GM21717 (cell line): ENCODE data around the gene KEAP1.
"Not testable (repeated sequence)": the region's sequence is repeated elsewhere in the genome, so short reads cannot be mapped to it uniquely, and the experiment has no call there.

Source experiments
- ATAC-seq: cut with Tn5 transposase; IDR thresholded peaks from one replicate; pipeline ENCODE4 v1.9.1; 2021; ENCODE audit warnings: mild to moderate bottlenecking, moderate library complexity; ENCODE audit not compliant: unreplicated experiment

Gene KEAP1

DNA sequence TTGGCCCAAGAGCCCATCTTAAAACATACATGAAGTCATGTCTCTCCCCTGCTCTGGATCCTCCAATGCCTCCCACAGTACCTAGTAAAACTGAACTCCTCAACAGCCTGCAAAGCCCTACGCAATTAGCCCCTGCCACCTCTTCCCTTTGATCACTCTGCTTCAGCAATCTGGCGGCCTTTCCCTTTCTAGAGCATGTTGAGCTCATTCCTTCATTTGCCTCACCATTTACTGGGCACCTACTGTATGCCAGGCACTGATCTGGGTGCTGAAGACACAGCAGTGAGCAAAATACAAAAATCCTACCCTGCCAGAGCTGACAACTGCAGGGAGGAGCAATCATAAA lies 2.9 kb downstream of the KEAP1 start:
- ATAC-seq = no peak

DNA sequence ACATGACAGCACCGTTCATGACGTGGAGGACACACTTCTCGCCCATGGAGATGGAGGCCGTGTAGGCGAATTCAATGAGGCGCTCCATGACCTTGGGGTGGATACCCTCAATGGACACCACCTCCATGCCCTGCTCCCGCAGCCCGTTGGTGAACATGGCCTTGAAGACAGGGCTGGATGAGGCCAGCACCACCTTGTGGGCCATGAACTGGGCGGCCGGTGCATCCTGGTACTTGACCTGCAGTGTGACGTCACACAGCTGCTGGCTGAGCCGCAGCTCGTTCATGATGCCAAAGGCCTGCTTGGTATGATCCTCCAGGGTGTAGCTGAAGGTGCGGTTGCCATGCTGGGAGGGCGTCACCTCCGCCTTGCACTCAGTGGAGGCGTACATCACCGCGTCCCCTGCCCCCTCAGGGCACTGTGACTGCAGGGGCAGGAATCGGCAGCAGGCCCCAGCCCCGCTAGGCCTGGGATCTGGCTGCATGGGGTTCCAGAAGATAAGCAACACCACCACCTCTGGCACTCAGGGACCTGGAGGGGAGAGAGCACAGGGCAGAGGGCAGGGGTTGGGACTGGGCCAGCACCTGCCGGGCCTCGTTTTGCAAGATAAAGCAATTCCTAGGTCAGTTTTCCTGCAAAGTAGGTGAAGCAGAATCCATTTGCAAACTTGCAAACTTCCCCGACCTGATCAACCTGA lies 3.5 kb downstream of the KEAP1 start:
- no peak for ATAC-seq

DNA sequence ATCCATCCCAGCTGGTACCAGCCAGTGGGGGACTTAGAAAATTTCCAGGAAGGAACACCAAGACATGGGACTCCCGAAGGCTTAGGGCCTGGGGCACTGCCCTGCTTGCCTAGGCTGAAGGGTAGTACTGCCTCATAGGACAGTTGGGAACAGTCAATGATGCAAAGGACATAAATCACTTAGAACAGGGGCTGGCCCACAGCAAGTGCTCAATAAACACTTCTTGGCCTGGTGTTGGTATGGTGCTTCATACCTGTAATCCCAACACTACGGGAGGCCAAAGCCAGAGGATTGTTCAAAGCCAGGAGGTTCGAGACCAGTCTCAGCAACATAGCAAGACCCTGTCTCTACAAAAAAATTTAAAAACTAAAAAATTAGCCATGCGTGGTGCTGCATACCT lies 5.8 kb downstream of the KEAP1 start:
- ATAC-seq = no peak

DNA sequence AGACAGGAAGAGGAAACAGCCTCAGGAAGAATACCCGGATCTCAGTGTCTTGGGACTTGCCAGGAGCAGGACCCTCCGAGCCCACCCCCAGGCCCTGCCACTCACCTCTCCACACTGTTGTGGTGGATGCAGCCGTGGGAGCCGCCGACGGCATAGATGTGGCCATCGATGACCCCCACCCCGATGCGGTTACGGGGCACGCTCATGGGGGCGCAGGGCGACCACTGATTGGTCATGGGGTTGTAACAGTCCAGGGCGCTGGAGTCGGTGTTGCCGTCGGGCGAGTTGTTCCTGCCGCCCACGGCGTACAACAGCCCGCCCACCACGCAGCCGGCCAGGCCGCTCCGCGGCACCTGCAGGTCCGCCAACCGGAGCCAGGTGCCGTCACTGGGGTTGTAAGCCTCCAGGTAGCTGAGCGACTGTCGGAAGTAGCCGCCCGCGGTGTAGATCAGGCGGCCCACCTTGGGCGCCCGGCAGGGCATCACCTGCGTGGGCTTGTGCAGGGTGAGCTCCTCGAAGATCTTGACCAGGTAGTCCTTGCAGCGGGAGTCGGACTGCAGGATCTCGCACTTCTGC lies 11.6 kb downstream of the KEAP1 start:
- no peak for ATAC-seq

DNA sequence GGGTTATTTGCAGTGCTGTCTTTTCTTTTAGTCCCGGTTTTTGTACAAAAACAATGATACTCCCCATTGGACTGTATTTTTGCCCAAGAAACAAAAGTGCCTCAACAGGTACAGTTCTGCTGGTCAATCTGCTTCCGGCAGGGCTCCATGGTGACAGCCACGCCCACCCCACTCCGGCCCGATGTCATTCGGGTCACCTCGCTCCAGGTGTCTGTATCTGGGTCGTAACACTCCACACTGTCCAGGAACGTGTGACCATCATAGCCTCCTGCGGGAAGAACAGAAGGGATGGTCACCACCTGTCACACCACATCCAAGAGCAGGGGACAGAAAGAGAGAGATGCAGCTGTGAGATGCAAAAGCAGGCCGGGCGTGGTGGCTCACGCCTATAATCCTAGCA lies 16.6 kb downstream of the KEAP1 start:
- ATAC-seq = no peak

DNA sequence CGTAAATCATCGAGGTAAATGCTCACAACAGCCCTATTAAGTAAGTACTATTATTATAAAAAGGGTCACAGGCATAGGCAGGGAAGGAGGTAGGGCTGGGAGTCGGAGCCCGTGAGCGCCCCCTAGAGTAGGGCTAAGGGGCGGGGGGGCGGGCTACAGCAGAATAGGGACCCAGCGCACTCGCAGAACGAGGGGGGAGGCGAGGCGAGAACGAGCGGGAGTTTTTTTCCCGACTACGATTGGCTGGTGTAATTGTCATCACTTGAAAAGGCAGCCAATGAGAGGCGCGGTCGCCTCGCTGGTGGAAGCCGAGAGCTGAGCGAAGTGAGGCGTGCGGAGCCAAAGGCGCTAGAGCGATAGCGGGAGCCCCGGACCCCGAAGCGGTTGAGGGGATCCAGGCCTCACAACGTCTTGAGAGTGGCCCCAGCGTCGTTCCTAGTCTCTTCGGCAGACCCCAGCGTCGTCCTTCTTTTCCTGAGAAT lies 24.2 kb downstream of the KEAP1 start:
- ATAC-seq = no peak

DNA sequence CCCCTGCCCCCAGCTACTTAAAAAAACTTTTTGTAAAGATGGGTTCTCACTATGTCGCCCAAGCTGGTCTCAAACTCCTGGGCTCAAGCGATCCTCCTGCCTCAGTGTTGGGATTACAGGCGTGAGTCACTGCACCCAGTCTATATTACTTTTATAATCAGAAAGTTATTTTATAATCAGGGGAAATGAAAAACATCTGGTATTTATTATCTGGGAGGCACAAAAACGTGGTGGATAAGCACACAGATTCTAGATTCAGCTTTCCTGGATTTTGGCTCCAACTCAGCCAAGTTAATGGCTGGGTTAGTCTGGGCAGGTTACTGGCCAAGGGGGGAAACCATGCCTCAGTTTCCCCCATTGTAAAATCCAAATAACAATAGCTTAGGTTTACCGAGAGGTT lies 24.7 kb downstream of the KEAP1 start:
- no peak for ATAC-seq

DNA sequence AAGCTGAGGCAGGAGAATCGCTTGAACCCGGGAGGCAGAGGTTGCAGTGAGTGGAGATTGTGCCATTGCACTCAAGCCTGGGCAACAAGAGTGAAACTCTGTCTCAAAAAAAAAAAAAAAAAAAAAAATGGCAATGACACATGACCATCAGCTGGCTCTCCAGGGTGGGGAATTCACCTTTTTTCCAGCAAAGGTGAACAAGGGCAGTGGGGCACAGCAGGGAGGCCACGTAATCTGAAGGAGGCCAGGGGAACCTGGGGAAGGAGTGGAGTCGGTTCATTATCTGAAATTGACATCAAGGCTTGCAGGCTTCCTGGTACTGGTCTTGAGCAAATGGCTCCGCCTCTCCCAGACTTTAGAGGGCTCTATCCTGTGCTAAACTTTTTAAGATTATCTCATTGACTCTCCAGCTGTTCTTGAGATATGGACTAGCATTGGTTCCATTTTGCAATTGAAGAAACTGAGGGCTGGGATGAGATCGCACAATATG lies 28.1 kb downstream of the KEAP1 start:
- no peak for ATAC-seq

DNA sequence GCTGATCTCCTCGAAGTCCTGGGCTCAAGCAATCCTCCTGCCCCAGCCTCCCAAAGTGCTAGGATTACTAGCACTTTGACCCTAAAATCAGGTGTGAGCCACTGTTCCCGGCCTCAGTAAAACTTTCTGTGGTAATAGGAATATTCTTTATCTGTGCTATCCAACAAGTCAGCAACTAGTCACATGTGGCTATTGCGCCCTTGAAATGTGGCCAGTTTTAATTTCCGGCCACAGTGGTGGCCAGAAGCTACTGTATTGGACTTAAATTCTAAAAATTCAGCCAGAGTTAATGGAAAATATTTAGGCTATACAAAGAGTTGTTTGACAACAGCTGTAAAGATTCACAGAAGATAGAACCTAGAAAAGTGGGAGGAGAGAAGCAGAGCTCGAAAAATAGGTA lies 30.0 kb downstream of the KEAP1 start:
- ATAC-seq = no peak

DNA sequence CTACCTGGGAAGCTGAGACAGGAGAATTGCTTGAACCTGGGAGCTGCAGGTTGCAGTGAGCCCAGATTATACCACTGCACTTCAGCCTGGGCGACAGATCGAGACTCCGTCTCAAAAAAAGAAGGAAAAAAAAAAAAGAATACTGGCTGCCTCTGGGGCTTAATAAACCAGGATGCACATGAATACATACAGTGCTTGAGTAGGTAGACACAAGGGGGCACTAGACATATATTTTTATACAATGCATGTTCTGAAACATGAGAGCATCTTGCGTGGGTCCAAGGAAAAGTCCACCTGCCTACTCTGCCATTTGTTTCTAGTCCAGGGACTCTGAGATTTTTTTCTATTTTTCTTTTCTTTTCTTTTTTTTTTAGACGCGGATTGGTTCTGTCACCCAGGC lies 31.2 kb downstream of the KEAP1 start:
- ATAC-seq = no peak

DNA sequence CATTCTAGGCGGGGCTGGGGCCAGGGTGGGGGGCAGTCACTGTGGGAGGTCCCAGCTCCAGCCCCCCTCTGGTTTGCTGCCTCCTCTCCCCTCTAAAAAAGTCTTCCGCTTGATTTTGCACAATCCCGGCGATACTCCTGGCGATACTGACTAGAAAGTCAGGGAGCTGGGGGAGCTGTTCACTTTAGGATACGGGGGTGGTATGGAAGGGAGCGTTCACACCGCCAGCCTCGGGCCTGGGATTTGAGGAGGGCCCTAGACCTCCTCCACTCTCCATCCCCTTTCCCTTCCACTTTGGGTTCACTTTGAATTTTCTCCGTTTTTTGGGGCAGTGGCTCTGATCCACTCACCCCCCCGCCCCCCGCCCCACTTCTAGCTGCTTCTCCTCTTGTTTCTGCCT lies 35.0 kb downstream of the KEAP1 start:
- no peak for ATAC-seq

DNA sequence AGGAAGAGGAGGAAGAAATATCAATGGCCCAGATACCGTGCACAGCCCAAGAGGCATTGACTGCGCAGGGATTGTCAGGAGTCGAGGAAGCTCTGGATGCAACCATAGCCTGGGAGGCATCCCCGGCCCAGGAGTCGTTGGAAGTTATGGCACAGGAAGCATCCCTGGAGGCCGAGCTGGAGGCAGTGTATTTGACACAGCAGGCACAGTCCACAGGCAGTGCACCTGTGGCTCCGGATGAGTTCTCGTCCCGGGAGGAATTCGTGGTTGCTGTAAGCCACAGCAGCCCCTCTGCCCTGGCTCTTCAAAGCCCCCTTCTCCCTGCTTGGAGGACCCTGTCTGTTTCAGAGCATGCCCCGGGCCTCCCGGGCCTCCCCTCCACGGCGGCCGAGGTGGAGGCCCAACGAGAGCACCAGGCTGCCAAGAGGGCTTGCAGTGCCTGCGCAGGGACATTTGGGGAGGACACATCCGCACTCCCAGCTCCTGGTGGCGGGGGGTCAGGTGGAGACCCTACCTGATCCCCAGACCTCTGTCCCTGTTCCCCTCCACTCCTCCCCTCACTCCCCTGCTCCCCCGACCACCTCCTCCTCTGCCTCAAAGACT lies 36.0 kb downstream of the KEAP1 start:
- no peak for ATAC-seq

DNA sequence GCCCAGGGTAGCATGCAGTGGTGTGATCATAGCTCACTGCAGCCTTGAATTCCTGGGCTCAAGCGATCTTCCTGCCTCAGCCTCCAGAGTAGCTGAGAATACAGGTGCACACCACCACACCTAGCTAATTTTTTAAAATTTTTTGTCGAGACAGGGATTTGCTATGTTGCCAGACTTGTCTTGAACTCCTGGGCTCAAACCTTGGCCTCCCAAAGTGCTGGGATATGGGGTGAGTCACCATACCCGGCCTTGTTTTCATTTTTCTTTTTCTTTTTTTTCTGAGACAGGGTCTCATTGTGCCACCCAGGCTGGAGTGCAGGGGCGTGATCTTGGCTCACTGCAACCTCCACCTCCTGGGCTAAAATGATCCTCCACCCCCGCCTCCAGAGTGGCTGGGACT lies 38.7 kb downstream of the KEAP1 start:
- no peak for ATAC-seq

DNA sequence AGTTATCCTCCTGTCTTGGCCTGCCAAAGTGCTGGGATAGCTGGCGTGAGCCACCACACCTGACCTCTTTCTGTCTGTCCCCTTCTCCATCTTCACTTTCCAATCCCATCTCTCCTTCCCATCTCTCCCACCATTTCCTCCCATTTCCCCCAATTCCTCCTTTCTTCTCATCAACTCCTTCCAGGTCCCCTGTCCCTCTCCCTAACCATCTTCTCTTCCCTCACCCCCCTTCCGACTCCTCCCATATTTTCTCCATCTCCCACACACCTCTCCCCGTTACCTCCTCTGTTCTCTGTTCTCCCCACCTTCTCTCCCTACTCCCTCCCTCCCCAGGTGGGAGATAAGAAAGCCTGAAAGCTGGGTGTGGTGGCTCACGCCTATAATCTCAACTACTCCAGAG lies 40.6 kb downstream of the KEAP1 start:
- ATAC-seq = no peak

DNA sequence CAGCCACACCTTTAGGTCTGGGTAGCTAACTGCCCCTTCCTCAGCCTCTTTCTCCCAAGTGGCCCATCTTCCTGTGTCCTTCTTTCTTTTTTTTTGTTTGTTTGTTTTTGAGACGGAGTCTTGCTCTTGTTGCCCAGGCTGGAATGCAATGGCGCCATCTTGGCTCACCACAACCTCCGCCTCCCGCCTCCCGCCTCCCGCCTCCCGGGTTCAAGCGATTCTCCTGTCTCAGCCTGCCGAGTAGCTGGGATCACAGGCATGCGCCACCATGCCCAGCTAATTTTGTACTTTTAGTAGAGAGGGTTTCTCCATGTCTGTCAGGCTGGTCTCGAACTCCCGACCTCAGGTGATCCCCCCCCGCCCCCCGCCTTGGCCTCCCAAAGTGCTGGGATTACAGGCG lies 41.1 kb downstream of the KEAP1 start:
- not testable (repeated sequence) for ATAC-seq

DNA sequence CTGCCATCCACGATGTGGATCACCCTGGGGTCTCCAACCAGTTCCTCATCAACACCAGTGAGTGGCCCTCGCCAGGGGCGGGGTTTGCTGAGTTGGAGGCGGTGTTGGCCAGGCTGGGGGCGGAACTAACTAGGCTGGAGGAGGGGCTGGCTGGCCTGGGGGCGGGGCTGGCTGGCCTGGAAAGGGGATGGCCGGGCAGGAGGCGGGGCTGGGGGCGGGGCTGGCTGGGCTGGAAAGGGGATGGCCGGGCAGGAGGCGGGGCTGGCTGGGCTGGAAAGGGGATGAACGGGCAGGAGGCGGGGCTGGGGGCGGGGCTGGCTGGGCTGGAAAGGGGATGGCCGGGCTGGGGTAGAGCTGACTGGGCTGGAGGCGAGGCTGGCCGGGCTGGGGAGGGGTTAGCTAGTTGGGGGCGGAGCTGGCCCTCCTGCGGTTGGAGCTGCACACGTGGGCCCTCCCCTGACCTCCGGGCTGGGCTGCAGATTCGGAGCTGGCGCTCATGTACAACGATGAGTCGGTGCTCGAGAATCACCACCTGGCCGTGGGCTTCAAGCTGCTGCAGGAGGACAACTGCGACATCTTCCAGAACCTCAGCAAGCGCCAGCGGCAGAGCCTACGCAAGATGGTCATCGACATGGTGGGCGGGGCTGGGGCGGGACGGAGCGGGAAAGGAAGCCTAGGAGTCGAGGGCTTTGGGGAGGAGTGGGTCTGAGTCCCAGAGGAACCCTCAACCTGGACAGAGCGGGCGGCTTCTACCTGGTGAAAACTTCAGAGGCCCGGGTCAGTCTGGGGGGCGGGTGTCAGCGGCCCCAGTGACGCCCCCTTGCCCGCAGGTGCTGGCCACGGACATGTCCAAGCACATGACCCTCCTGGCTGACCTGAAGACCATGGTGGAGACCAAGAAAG lies 41.9 kb downstream of the KEAP1 start:
- peak; percentile 75 for ATAC-seq

DNA sequence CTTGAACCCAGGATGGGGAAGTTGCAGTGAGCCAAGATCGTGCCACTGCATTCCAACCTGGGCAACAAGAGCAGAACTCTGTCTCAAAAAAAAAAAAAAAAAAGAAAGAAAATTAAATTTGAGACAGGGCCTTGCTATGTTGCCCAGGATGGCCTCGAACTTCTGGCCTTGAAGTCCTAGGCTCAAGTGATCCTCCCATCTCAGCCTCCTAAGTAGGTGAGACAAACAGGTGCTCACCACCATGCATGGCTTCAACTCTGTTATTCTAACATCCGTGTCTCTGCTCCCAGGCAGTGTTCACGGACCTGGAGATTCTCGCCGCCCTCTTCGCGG lies 42.5 kb downstream of the KEAP1 start:
- ATAC-seq = no peak

DNA sequence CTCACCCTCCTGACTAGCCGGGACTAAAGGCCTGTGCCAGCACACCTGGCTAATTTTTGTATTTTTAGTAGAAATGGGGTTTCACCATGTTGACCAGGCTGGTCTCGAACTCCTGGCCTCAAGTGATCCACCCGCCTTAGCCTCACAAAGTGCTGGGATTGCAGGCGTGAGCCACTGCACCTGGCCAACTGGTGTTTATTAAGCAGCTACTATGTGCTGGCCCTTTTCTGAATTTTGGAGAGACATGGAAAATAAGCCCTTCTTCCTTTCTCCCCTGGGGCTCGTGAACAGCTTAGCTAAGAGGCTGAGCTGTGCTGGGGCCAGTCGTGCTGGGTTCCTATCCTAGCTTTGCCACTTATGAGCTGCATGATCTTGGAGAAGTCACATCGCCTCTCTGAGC lies 44.4 kb downstream of the KEAP1 start:
- ATAC-seq = not testable (repeated sequence)

DNA sequence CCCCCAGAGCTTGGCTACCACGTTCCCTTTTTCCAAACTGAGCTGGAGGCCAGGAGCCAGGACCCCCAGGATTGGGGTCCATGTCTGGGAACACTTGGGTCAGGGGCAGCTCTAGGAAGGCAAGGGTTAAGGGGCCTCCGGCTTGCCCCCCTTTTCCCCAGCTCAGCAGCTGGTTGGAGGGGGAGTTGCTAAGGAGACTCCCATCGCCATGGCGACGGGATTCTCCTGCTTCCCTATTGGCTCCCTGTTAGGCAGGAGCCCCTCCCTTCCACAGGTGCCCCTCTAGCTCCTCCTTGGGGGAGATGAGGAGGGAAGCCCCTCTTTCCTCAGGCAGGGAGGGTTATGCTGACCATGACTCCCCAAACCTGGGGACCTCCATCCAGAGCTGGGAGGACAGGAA lies 48.9 kb downstream of the KEAP1 start:
- ATAC-seq = no peak

DNA sequence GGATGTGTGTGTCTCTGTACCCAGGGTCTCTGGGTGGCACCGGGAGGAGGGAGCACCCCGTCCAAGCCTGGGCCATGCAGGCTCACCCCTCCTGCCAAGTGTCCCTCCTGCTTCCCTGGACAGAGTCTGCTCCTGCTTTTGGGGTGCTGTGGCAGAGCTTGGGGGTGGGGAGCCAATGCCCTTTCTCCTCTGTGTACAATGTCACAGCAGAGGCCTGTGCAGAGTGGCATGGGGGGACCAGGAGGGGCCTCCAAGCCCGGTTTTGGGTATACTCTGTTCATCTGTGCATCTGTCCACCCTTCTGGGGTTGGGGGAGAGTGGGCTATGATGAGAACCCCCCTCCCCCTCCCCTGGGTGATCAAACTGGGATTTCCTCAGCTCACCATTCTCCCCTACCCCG lies 49.3 kb downstream of the KEAP1 start:
- ATAC-seq = no peak

DNA sequence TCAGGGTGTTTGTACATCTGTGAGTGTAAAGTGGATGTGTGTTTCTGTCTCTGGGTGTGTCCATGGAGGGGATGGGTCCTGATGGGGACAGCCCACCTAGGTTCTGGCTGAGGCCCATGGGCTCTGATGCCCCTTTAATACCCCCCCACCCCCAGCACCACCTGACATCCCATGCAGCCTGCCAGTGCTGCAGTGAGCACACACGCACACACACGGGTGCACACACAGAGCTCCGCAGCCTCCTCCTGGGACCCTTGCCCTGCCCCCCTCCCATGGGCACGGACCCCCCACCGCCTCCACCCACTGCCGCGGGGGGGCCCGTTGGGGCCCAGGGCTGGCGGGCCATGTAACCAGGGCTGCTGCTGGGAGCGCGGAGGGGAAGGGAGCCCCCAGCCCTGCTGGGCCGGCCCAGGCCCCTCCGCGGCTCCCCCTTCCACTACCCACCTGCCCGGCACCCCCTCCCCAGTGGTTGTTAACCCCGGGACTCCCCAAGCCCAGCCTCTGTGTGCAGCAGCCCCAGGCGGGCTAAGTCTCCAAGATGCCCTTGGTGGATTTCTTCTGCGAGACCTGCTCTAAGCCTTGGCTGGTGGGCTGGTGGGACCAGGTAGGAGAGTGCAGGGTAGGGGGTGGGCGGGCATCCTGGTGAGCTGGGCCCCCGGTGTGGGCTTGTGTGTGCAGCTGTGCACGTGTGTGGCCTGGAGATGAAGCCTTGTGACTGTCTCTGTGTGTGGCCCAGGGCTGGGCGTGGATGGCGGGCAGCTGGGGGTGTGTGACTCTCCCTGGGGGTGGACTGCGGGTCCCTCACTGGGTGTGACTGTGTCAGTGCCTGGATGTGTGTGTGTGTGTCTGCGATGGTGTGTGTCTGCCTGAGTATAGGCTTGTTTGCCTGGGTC lies 50.2 kb downstream of the KEAP1 start:
- ATAC-seq = no peak
